Medulla oblongata (tissue), 1 donor: ENCODE measurements around the gene NAGS.
A peak's percentile ranks its signal among the peaks of the same experiment; 100 is the strongest.
"Not testable (repeated sequence)": the region's sequence is repeated elsewhere in the genome, so short reads cannot be mapped to it uniquely, and the experiment has no call there.

Experiments used
- DNase-seq: peaks from one replicate; pipeline ENCODE4 v3.0.0-alpha.2; 2015; ENCODE audit errors: extremely low spot score

NAGS gene

DNA sequence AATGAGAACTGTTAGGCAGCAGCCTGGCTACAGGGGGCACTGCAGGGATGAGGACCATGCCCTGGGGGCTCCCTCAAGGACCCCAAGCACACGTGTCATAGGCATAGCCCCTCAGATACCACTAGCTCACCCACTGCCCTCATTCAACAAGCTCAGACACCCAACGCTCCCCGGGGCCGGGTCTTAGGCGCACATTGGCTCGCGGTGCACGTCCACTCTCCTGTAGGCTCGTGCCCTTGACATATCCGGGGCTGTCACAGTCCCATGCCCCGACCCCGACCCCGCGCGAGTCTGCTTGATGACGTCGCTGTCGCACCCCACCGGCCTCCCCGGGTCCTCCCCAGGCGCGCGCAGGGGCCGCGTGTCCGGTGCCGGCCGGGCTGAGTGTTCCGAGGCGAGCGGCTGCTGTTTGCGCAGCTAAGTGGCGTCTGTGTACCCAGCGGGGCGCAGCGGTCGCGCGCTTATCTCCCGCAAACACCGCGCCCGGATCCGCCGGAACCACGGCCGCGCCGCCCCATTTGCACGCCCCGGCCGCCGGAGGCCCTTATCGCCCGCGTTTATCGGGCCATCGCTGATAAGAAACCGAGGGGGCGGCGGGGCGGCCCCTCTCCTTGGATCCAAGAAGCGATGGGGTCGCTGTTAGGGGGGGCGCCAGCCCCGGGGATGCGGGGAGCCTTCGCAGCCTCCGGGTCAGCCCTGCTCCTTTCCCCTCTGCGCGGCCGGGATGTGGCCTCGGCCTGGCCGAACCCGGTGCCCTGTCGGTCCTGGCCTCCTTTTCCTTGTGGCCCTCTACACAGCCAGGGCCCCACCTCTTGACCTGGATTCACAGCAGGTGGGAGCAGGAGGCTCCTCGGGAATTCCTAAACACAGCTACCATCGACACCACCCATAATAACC lies 20.7 kb upstream of the NAGS start:
- no peak for DNase-seq

DNA sequence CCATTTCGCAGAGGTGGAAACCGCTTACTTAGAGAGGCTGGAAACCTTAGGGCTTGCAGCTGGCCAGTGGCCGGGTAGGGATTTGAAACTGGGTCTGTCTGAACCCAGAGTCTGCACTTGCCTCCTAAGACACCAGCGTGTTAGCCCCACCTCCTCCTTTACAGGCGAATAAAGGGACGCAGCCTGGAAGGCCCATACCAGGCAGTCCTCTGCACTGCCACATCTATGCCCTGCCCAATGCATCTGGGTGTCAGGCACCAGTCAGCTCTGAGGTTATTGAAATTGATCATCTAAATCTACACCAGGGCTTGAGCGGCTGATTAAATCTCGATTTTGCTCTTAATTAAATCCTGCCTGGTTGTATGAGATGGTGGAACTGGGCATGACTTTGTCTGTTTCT lies 19.9 kb upstream of the NAGS start:
- no peak for DNase-seq

GRCh38 chr17:43986225-43986981 lies 18.0 kb upstream of the NAGS start:
- DNase-seq = no peak

- DNase-seq = no peak
Measured at GRCh38 chr17:43987131-43988021, 17.0 kb upstream of the NAGS start.

DNA sequence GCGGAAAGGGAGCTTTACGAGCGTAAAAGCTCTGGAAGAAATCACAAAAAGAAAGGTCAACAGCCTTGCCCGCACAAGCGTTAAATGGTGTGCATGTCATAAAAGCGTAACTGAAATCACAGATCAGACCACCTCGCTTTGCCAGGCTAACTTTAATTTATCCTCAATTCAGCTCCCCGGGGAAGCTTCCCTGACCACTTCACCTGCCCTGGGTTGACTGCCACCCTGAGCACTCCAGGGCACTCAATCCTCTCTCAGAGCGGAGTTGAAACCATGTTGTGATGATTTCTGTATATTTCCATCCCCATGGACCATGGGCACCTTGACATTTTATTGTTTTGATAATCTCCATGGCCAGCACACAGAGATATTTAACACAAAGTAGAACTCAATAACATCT lies 16.1 kb upstream of the NAGS start:
- no peak for DNase-seq

DNA sequence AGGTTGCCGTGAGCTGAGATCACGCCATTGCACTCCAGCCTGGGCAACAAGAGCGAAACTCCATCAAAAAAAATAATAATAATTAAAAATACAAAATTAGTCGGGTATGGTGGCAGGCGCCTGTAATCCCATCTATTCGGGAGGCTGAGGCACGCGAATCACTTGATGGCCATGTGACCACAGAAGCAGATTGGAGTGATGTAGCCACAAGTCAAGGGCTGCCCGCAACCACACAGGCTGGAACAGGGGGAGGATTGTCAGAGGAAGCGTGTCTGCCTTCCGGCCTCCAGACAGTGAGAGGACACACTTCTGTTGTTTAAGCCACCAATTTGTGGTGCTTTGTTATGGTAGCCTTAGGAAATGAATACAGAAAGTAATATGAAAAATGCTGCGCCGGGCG lies 11.8 kb upstream of the NAGS start:
- DNase-seq = no peak

- DNase-seq = peak; percentile 72
Measured at GRCh38 chr17:43994272-43995149, 9.9 kb upstream of the NAGS start.

DNA sequence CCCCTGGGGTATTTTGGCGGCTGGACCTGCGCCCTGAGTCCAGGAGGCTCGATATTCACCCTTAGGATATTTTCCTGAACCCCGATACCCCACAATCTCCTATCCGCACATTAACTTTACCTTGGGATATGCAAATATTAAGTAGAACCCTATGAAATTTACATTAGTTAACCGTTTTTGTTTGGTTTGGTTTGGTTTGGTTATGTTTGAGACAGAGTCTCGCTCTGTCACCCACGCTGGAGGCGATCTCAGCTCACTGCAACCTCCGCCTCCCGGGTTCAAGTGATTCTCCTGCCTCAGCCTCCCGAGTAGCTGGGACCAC lies 9.3 kb upstream of the NAGS start:
- DNase-seq = no peak

DNA sequence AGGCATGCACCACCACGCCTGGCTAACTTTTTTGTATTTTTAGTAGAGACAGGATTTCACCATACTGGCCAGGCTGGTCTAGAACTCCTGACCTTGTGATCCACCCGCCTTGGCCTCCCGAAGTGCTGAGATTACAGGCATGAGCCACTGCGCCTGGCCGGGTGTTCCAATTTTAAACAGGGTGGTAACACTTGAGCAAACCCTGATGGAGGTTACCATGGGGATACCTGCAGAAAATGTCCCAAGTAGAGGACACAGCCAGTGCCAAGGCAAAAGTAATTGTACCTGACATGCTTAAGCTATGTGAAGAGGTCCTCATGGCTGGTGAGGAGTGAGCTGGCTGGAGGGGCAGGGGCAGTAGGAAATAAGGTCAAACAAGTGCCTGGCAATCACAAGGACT lies 7.2 kb upstream of the NAGS start:
- DNase-seq = not testable (repeated sequence)

DNA sequence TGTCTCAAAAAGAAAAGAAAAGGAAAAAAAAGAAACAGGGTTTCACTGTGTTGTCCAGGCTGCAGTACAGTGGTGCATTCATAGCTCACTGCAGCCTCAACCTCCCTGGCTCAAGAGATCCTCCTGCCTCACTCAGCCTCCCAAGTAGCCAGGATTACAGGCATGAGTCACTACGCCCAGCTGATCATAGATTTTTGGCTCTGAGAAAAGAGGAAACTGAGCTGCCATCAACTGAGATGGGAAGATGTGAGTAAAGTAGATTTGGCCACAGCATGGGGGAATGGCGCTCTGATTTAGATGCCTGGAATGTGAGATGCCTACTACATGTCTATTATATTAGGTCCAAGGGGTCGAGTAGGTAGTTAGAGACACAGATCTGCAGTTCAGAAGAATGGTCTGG lies 5.9 kb upstream of the NAGS start:
- DNase-seq = no peak

DNA sequence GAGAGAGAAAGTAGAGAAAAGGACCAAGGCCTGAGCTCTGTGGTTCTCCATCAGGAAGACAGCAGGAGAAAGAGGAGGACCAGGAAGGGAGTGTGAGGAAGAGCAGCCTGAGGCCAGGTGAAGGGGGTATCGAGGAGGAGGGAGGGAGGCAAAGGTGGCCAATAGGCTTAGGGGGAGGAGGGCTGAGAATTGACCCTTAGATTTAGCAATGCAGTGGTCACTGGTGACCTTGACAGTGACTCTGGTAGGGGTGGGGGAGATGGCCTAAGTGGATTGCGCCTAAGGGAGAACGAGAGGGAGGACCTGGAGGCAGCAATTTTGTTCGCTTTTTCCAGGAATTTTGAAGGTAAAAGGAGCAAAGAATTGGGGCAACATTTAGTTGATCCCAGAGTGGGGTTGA lies 5.4 kb upstream of the NAGS start:
- no peak for DNase-seq

DNA sequence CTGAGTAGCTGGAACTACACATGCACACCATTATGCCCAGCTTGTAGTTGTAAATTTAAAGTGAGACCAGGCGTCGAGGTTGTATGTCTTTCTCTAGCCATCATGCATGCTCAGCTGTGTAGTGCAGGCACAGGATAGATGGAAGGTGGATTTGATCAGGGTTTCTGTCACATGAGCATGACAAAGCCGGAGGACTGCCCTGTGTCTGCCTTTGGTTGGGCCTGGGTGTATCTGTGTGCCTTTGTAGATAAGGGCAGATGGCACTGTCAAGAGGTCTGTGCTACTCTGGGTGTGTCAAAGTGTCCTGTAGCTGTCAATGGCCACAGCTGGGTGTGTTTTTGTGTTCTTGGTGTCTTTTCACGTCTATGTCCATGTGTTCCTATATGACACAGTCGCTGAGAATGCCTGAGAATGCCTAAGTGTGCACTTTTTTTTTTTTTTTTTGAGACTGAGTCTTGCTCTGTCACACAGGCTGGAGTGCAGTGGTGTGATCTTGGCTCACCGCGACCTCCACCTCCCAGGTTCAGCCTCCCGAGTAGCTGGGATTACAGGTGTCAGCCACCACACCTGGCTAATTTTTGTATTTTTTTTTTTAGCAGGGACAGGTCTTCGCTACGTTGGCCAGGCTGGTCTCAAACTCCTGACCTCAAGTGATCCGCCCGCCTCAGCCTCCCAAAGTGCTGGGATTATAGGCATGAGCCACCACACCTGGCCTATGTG lies 4.1 kb upstream of the NAGS start:
- DNase-seq = no peak

- DNase-seq = no peak
Measured at GRCh38 chr17:44000871-44001460, 3.5 kb upstream of the NAGS start.

DNA sequence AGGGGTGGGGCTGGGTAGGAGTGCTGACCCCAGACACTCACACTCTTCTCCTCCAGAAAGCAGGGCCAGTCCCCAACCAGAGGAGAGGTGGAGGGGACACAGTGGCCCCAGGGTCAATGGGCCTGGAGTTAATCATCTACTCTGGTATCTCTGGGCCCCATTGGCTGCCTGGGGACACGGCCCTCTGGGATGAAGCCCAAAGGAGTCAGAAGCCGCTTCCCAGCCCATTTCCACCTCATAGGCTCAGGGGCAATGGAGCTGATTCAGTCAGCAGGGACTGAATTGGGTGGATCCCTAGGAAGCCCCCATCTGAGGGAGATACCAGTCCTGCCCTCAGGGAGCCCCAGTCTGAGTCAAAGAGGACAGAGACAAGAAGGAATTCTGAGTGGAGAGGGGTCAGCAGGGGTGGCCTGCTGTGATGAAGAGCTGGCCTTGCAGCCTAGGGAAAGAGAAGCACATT lies 2.9 kb upstream of the NAGS start:
- no peak for DNase-seq

DNA sequence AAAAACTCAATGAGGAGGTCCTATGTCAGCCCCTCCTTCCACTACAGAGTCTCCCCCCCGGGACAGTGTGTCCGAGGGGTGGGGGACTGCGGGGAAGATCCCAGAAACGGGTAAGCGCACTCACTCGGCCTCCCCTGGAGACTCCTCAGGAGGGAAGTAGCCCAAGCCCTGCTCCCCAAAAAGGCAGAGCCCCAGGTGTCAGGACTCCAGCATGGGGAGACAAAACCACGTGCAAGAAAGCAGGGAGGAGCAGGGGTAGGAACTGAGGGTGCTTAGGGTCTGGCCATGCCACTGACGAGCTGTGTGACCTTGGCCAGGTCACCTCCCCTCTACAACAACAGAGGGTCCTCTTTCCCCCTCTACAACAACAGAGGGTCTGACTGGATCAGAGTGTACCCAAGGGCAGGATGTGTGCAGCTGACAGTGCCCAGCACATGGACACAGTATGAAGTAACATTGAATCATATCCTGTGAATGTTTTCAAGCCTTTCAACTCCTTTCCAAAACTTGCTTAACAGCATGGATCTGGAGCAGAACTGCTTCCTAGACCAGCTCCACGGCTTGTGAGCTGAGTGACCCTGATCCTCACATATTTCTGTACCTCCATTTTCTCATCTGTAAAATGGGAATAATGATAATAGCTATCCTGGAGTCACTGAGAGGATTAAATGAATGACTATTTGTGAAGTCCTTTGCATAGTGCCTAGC lies 2.1 kb upstream of the NAGS start:
- DNase-seq = no peak

DNA sequence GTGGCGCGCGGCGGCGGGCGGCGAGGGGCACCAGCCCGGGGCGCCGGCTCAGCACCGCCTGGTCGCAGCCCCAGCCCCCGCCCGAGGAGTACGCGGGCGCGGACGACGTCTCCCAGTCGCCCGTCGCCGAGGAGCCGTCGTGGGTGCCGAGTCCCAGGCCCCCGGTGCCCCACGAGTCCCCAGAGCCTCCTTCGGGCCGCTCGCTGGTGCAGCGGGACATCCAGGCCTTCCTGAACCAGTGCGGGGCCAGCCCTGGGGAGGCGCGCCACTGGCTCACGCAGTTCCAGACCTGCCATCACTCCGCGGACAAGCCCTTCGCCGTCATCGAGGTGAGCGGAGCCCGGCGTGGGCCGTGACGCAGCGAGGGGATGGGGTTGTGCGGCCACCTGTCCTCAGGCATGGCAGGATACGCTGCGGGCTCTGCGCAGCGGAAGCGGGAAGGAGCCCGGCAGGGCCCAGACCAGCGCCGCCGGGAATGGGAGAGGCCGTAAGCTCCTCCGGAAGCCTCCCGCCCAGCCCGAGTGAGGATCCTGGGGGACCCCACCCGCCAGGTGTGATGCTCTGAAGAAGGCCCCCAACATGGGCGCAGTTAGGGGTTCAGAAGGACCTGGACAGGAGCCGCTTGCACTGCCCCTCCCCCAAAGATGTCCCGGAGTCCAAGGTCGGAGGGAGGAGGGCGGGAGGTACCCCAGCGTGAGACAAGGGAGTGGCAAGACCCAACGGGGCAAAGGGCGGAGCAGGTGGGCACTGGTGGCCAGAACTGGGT lies 522 bp downstream of the NAGS start:
- no peak for DNase-seq

DNA sequence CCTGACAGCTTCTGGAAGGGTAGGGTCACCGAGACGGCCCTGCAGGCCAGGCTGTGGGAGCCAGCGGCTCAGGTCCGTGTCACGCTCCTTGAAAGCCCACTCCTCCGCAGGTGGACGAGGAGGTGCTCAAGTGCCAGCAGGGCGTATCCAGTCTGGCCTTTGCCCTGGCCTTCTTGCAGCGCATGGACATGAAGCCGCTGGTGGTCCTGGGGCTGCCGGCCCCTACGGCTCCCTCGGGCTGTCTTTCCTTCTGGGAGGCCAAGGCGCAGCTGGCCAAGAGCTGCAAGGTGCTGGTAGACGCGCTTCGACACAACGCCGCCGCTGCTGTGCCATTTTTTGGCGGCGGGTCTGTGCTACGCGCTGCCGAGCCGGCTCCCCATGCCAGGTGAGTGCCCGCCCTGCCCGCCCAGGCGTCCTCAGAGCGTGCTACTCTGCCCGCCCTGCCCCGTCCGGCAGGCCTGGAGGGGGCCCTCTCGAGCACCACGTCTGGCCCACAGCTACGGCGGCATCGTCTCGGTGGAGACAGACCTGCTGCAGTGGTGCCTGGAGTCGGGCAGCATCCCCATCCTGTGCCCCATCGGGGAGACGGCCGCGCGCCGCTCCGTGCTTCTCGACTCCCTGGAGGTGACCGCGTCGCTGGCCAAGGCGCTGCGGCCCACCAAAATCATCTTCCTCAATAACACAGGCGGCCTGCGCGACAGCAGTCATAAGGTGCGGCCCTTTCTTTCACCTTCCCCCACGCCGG lies 1.3 kb downstream of the NAGS start:
- DNase-seq = no peak

GRCh38 chr17:44006272-44006597 lies 1.8 kb downstream of the NAGS start:
- no peak for DNase-seq
